Epithelial cell of proximal tubule (primary cell): ENCODE measurements around the gene SURF4. TPM values are rescaled to one million over a fixed set of nuclear protein-coding genes. Genes with fewer than 3 reads are reported as not detected.
"Not testable (repeated sequence)": the region's sequence is repeated elsewhere in the genome, so short reads cannot be mapped to it uniquely, and the experiment has no call there.

ENCODE experiments used
- DNase-seq: peaks from one replicate; pipeline ENCODE4 v3.0.0-alpha.2; 2011; ENCODE audit warnings: low read depth
- H3K4me3 ChIP-seq: 2 replicates; pipeline ENCODE4 v1.5.1; 2011; ENCODE audit warnings: low read depth, mild to moderate bottlenecking, low read length
- CTCF ChIP-seq: conservative IDR thresholded peaks from 2 replicates; pipeline ENCODE4 v1.5.1; 2012; ENCODE audit warnings: low read depth, mild to moderate bottlenecking, low read length
- total RNA-seq: library from RNA; depleted of rRNA; stranded (reverse); fragments of >200 nt; gene quantifications from 2 replicates; pipeline ENCODE4 v1.2.3, GENCODE V29; 2015

Gene SURF4
- total RNA-seq, 1 donor from 2014 or later, result 125 TPM

- TF ChIP-seq CTCF, result peak; percentile 49
- DNase-seq, result no peak
- H3K4me3 ChIP-seq, result no peak overlapping the region
Observed at GRCh38 chr9:133396952-133397351, 21.1 kb upstream of the SURF4 start.

- DNase-seq, result no peak
- H3K4me3 ChIP-seq, result no peak overlapping the region
- TF ChIP-seq CTCF, result no peak
Observed at GRCh38 chr9:133394687-133395271, 18.9 kb upstream of the SURF4 start.

- TF ChIP-seq CTCF, result no peak
- DNase-seq, result no peak
- H3K4me3 ChIP-seq, result no peak overlapping the region
Observed at GRCh38 chr9:133393399-133393798, 17.5 kb upstream of the SURF4 start.

- not testable (repeated sequence) for H3K4me3 ChIP-seq, DNase-seq
Observed at GRCh38 chr9:133392308-133392707, 16.4 kb upstream of the SURF4 start.

- H3K4me3 ChIP-seq, DNase-seq: not testable (repeated sequence)
Observed at GRCh38 chr9:133391449-133391848, 15.6 kb upstream of the SURF4 start.

GRCh38 chr9:133390713-133391112 lies 14.9 kb upstream of the SURF4 start:
- H3K4me3 ChIP-seq, result no peak overlapping the region
- no peak for TF ChIP-seq CTCF
- DNase-seq, result no peak

- TF ChIP-seq CTCF, result no peak
- no peak for DNase-seq
- no peak overlapping the region for H3K4me3 ChIP-seq
Observed at GRCh38 chr9:133389562-133389961, 13.7 kb upstream of the SURF4 start.

GRCh38 chr9:133389025-133389557 lies 13.2 kb upstream of the SURF4 start:
- no peak for TF ChIP-seq CTCF
- DNase-seq, result no peak
- H3K4me3 ChIP-seq, result no peak overlapping the region
